Measurements from ENCODE around the gene SEMA4D. TPM values are rescaled to one million over a fixed set of nuclear protein-coding genes. Genes with fewer than 3 reads are reported as not detected.

Gene SEMA4D
- total and polyA plus RNA-seq, 8 donors: 20.0 to 71.9 (median 25.6) TPM

- H3K4me1 ChIP-seq: peaks cover 0 to 49% of the 10 kb centered on the region in 2 donors
- H3K4me3 ChIP-seq: no peak overlapping the region
- no peak for TF ChIP-seq CTCF (IDR thresholded peaks at IDR 0.05)
- DNase-seq (no peak), ATAC-seq (no peak)
- intact Hi-C loops (cut with DNase I): no loop called here
- H3K27me3 ChIP-seq: no peaks in the 10 kb centered on the region
- no peak overlapping the region for H3K27ac ChIP-seq
- no peaks in the 10 kb centered on the region for H3K9me3 ChIP-seq
- H3K36me3 ChIP-seq: no peaks in the 10 kb centered on the region
Observed at GRCh38 chr9:89470224-89470839, 27.6 kb downstream of the SEMA4D start.

DNA sequence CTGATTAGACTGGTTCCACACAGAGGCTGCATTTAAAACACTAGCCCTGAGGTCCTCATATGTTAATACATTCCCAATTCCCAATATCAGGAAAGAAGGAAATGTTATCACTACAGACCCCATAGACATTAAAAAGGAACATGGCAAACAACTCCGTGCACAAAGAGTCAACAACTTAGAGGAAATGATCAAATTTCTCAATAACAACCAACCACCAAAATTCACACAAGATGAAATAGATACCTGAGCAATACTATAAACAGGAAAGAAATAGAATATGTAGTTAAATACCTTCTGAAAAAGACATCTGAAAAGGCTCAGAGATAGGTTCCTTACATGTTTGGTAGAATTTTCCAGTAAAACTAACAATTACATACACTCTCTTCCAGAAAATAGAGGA lies 28.9 kb downstream of the SEMA4D start:
- H3K9me3 ChIP-seq: no peaks in the 10 kb centered on the region
- H3K27me3 ChIP-seq: no peaks in the 10 kb centered on the region
- ATAC-seq (no peak), DNase-seq (no peak)
- peak overlapping the region in 1 of 2 donors; percentile 5 for H3K27ac ChIP-seq
- no peaks in the 10 kb centered on the region for H3K36me3 ChIP-seq
- intact Hi-C loops (cut with DNase I): no loop called here
- H3K4me1 ChIP-seq: peaks cover 0 to 62% of the 10 kb centered on the region in 2 donors
- no peak overlapping the region for H3K4me3 ChIP-seq
- TF ChIP-seq CTCF (IDR thresholded peaks at IDR 0.05): no peak

GRCh38 chr9:89468281-89468960 lies 29.5 kb downstream of the SEMA4D start:
- Histone ChIP-seq H3K27me3 (no peaks in the 10 kb centered on the region), H3K27ac (peak overlapping the region in 1 of 2 donors; percentile 5), H3K36me3 (no peaks in the 10 kb centered on the region), H3K4me1 (peaks cover 0 to 67% of the 10 kb centered on the region in 2 donors), H3K4me3 (no peak overlapping the region), H3K9me3 (no peaks in the 10 kb centered on the region)
- no peak for TF ChIP-seq CTCF (IDR thresholded peaks at IDR 0.05)
- DNase-seq (no peak), ATAC-seq (no peak)
- intact Hi-C loops (cut with DNase I): no loop called here

GRCh38 chr9:89467278-89467625 lies 30.7 kb downstream of the SEMA4D start:
- Histone ChIP-seq H3K4me3 (no peak overlapping the region), H3K27ac (no peak overlapping the region), H3K4me1 (peaks cover 0 to 78% of the 10 kb centered on the region in 2 donors), H3K9me3 (no peaks in the 10 kb centered on the region), H3K36me3 (no peaks in the 10 kb centered on the region), H3K27me3 (no peaks in the 10 kb centered on the region)
- intact Hi-C loops (cut with DNase I): no loop called here
- ATAC-seq: no peak
- DNase-seq: no peak
- no peak for TF ChIP-seq CTCF (IDR thresholded peaks at IDR 0.05)

- no peak for ATAC-seq
- intact Hi-C loops (cut with DNase I): no loop called here
Observed at GRCh38 chr9:89466451-89467277, 31.2 kb downstream of the SEMA4D start.

More at GRCh38 chr9:89466451-89467277, 31.2 kb downstream of the SEMA4D start:
- Histone ChIP-seq H3K4me3 (no peak overlapping the region), H3K4me1 (peaks cover 0 to 84% of the 10 kb centered on the region in 2 donors), H3K27me3 (no peaks in the 10 kb centered on the region), H3K36me3 (no peaks in the 10 kb centered on the region), H3K9me3 (no peaks in the 10 kb centered on the region), H3K27ac (no peak overlapping the region)
- TF ChIP-seq CTCF (IDR thresholded peaks at IDR 0.05): no peak
- no peak for DNase-seq
